Activated CD8-positive, alpha-beta T cell treated with anti-CD3 and anti-CD28 coated beads for 36 hours (primary cell): ENCODE measurements around the gene GPR137. TPM values are rescaled to one million over a fixed set of nuclear protein-coding genes. Genes with fewer than 3 reads are reported as not detected.
A peak's percentile ranks its signal among the peaks of the same experiment; 100 is the strongest.

Experiments
- ATAC-seq: fragments of 200-7000 bp; cut with Tn5 transposase; one replicate; pipeline ENCODE4 v1.10.0; 2021; ENCODE audit warnings: mild to moderate bottlenecking, moderate library complexity
- CTCF ChIA-PET: fragments of 350-600 bp; sonication (Branson Sonifier 250); formaldehyde crosslinking; loops from one replicate; lab custom pipeline; 2021; ENCODE audit warnings: antibody characterized with exemption; lab: Charles Lee
- POLR2A ChIA-PET: fragments of 350-600 bp; sonication (Branson Sonifier 250); formaldehyde crosslinking; loops from one replicate; lab custom pipeline; 2021; ENCODE audit warnings: antibody characterized with exemption; lab: Charles Lee
- DNase-seq: peaks from one replicate; pipeline ENCODE4 v3.0.0-alpha.2; 2020
- H3K27ac Mint-ChIP-seq: one replicate; pipeline ENCODE4 v1.8.0; 2021; ENCODE audit warnings: mild to moderate bottlenecking, mixed read lengths
- H3K27me3 Mint-ChIP-seq: one replicate; pipeline ENCODE4 v1.8.0; 2021; ENCODE audit warnings: mixed read lengths
- H3K36me3 Mint-ChIP-seq: one replicate; pipeline ENCODE4 v1.8.0; 2021; ENCODE audit warnings: low read depth, mixed read lengths
- H3K4me1 Mint-ChIP-seq: one replicate; pipeline ENCODE4 v1.8.0; 2021; ENCODE audit warnings: low read depth, mixed read lengths
- H3K4me3 Mint-ChIP-seq: one replicate; pipeline ENCODE4 v1.8.0; 2021; ENCODE audit warnings: mild to moderate bottlenecking, moderate library complexity, mixed read lengths
- H3K9me3 Mint-ChIP-seq: one replicate; pipeline ENCODE4 v1.8.0; 2021; ENCODE audit warnings: mixed read lengths
- CTCF ChIP-seq: fragments of 200-600 bp; IDR thresholded peaks from one replicate; pipeline ENCODE4 v1.8.0; 2022; ENCODE audit warnings: antibody characterized with exemption, mild to moderate bottlenecking
- intact Hi-C: fragments of 100-400 bp; cut with micrococcal nuclease; formaldehyde crosslinking; loops from one replicate; pipeline ENCODE4 v1.10.0; 2022
- total RNA-seq, 2 experiments: library from RNA; stranded (reverse); gene quantifications; one replicate each; pipeline ENCODE4 v1.2.3, GENCODE V29; 2021

Gene GPR137
- total RNA-seq, 2 experiments from 2014 or later, result 23.7 to 28.5 TPM

GRCh38 chr11:64304316-64305072, 18.8 kb downstream of the GPR137 start:
- ChIA-PET POLR2A (interaction anchor here (0.6 to 5.3 kb wide), 21 partner anchors 9 to 1463 kb away, joined by 3 to 55 read pairs (median 6); partner anchors contain the start of genes BAD, FERMT3, FKBP2 and PRDX5), CTCF (interaction anchor here (0.8 to 6.0 kb wide), 28 partner anchors 9 to 384 kb away, joined by 3 to 111 read pairs (median 6); partner anchors contain the start of genes BAD, DNAJC4, FERMT3 and GPR137)
- Mint-ChIP-seq H3K9me3 (no peaks in the 10 kb centered on the region), H3K4me3 (peak overlapping the region; percentile 89), H3K27ac (peak overlapping the region; percentile 97), H3K27me3 (peaks cover 18% of the 10 kb centered on the region), H3K4me1 (peaks cover 29% of the 10 kb centered on the region), H3K36me3 (peaks cover 15% of the 10 kb centered on the region)
- intact Hi-C loops, result loop anchor here (5.0 to 10.0 kb wide), 2 partner anchors 60 to 102 kb away; partner anchors contain the start of genes FKBP2 and PPP1R14B
- DNase-seq (peak; percentile 99), ATAC-seq (peak; percentile 38)
- peak; percentile 87 for TF ChIP-seq CTCF

- DNase-seq (peak; percentile 100), ATAC-seq (peak; percentile 84)
- H3K4me3 Mint-ChIP-seq, result peak within 1 kb of the TSS; percentile 90
- ChIA-PET CTCF (interaction anchor here (0.8 to 6.0 kb wide), 24 partner anchors 10 to 384 kb away, joined by 3 to 111 read pairs (median 6); partner anchors contain the start of genes BAD, DNAJC4, FERMT3 and GPR137), POLR2A (interaction anchor here (0.8 to 5.3 kb wide), 16 partner anchors 12 to 1464 kb away, joined by 3 to 55 read pairs (median 6); partner anchors contain the start of genes BAD, FERMT3, FKBP2 and PRDX5)
- no peak for TF ChIP-seq CTCF
- peaks cover 31% of the 10 kb centered on the region for H3K4me1 Mint-ChIP-seq
- H3K27me3 Mint-ChIP-seq, result peaks cover 13% of the 10 kb centered on the region
- peak within 1 kb of the TSS; percentile 97 for H3K27ac Mint-ChIP-seq
- intact Hi-C loops, result loop anchor here (10.0 kb wide), 1 partner anchor 60 kb away; the partner anchor contains the start of genes FKBP2 and PPP1R14B
- H3K9me3 Mint-ChIP-seq, result no peaks in the 10 kb centered on the region
- peaks cover 16% of the 10 kb centered on the region for H3K36me3 Mint-ChIP-seq
These were observed 19.5 kb downstream of the GPR137 start, which contains the start of gene ESRRA for GRCh38 chr11:64305075-64305690. TSS of gene ESRRA (plus strand) at chr11:64305524. CDS start at chr11:64307180, 1,656 bp downstream.

DNA sequence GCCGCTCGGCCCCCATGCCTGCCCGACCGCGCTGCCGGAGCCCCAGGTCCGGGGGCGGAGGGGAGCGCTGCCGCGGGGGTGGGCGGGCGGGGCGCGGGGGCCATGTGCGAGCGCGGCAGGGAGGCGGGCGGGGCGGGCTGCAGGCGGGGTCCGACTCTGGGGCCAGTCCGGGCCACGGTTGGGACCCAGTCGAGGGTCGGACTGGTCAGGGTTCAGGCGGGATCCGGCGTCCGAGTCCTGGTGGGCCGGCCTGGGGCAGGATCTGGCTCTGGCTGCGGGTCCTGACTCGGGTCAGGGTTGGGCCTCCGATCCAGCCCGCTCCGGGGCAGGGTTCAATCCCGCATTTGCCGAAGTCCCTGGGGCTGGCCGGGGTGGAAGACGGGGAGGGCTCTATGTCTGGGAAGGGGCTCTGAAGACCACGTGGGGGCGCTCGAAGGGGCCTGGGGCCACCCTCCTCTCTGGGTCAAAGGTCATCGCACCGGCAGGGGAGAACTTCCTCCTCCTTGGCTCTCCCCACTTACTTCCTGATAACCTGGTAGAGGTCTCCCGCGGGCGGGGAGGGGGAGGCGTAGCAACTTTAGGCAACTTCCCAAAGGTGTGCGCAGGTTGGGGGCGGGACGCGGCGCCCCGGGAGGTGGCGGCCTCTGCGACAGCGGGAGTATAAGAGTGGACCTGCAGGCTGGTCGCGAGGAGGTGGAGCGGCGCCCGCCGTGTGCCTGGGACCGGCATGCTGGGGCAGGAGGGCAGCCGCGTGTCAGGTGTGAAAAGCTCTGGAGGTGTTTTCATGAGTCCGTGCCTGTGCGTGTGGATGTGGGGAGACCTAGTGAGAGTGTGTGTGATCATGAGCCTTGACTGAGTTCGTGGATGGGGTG, 20.3 kb downstream of the GPR137 start:
- POLR2A ChIA-PET, result interaction anchor here (0.8 to 5.3 kb wide), 7 partner anchors 11 to 100 kb away, joined by 3 to 55 read pairs (median 6); partner anchors contain the start of genes CCDC88B, FERMT3, PRDX5 and TRMT112
- Mint-ChIP-seq H3K27me3 (peaks cover 5% of the 10 kb centered on the region), H3K36me3 (peaks cover 19% of the 10 kb centered on the region), H3K4me1 (peaks cover 26% of the 10 kb centered on the region), H3K4me3 (peak overlapping the region; percentile 90), H3K27ac (peak overlapping the region; percentile 89), H3K9me3 (no peaks in the 10 kb centered on the region)
- peak; percentile 76 for DNase-seq
- intact Hi-C loops, result loop anchor here (10.0 kb wide), 1 partner anchor 61 kb away; the partner anchor contains the start of genes FKBP2 and PPP1R14B
- CTCF ChIA-PET, result interaction anchor here (1.4 to 6.0 kb wide), 4 partner anchors 11 to 306 kb away, joined by 4 to 29 read pairs (median 8); partner anchors contain the start of genes PLCB3, PRDX5 and TRMT112
- TF ChIP-seq CTCF, result no peak
- ATAC-seq, result peak; percentile 3

- ChIA-PET CTCF (interaction anchor here (1.4 to 6.0 kb wide), 2 partner anchors 11 to 55 kb away, joined by 4 to 29 read pairs; partner anchors contain the start of genes PLCB3, PRDX5 and TRMT112), POLR2A (interaction anchor here (0.8 to 4.8 kb wide), 3 partner anchors 10 to 35 kb away, joined by 3 to 35 read pairs (median 3); partner anchors contain the start of genes CCDC88B, PRDX5 and TRMT112)
- Mint-ChIP-seq H3K27me3 (peaks cover 4% of the 10 kb centered on the region), H3K4me3 (peak overlapping the region; percentile 90), H3K4me1 (peaks cover 28% of the 10 kb centered on the region), H3K36me3 (peaks cover 21% of the 10 kb centered on the region), H3K27ac (peak overlapping the region; percentile 89), H3K9me3 (no peaks in the 10 kb centered on the region)
- no peak for TF ChIP-seq CTCF
- DNase-seq (no peak), ATAC-seq (no peak)
- intact Hi-C loops, result loop anchor here (10.0 kb wide), 1 partner anchor 62 kb away; the partner anchor contains the start of genes FKBP2 and PPP1R14B
These were observed 20.9 kb downstream of the GPR137 start for GRCh38 chr11:64306563-64306875.
